Measurements from ENCODE around the gene PPARA. TPM values are rescaled to one million over a fixed set of nuclear protein-coding genes. Genes with fewer than 3 reads are reported as not detected.

PPARA gene
- total RNA-seq, 1 donor, result 22.1 TPM

GRCh38 chr22:46112405-46112804 lies 37.9 kb upstream of the PPARA start:
- no peaks in the 10 kb centered on the region for H3K9me3 ChIP-seq (ENCODE audit: low read depth, low read length)

GRCh38 chr22:46113110-46113909 lies 37.0 kb upstream of the PPARA start:
- H3K27me3 ChIP-seq (ENCODE audit: insufficient read depth, low read length), result no peaks in the 10 kb centered on the region
- H3K36me3 ChIP-seq (ENCODE audit: insufficient read depth, low read length), result peaks cover 77% of the 10 kb centered on the region
- H3K9me3 ChIP-seq (ENCODE audit: low read depth, low read length), result no peaks in the 10 kb centered on the region
- no peak for TF ChIP-seq CTCF (IDR thresholded peaks at IDR 0.05; ENCODE audit: extremely low read depth, low read depth, low read length)
- no peak for DNase-seq (ENCODE audit: insufficient read length, low spot score, missing footprints)
- peaks cover 92% of the 10 kb centered on the region for H4K20me1 ChIP-seq (ENCODE audit: insufficient read depth, low read length)
- peak overlapping the region; percentile 41 for H3K27ac ChIP-seq (ENCODE audit: low read depth, low read length)
- H3K4me1 ChIP-seq (ENCODE audit: insufficient read depth, low read length), result peaks cover 46% of the 10 kb centered on the region
- H2AFZ ChIP-seq (ENCODE audit: low read length), result no peak overlapping the region
- no peak overlapping the region for H3K4me2 ChIP-seq (ENCODE audit: insufficient read depth, low read length)
- peaks cover 41% of the 10 kb centered on the region for H3K79me2 ChIP-seq (ENCODE audit: insufficient read depth, low read length)
- no peak overlapping the region for H3K4me3 ChIP-seq (ENCODE audit: insufficient read depth, low read length)

More at GRCh38 chr22:46112405-46112804, 37.9 kb upstream of the PPARA start:
- peaks cover 48% of the 10 kb centered on the region for H3K4me1 ChIP-seq (ENCODE audit: insufficient read depth, low read length)
- no peak overlapping the region for H3K4me3 ChIP-seq (ENCODE audit: insufficient read depth, low read length)
- H4K20me1 ChIP-seq (ENCODE audit: insufficient read depth, low read length), result peaks cover 92% of the 10 kb centered on the region
- DNase-seq (ENCODE audit: insufficient read length, low spot score, missing footprints), result no peak
- H3K27me3 ChIP-seq (ENCODE audit: insufficient read depth, low read length), result no peaks in the 10 kb centered on the region
- peak overlapping the region; percentile 45 for H3K27ac ChIP-seq (ENCODE audit: low read depth, low read length)
- no peak overlapping the region for H2AFZ ChIP-seq (ENCODE audit: low read length)
- H3K4me2 ChIP-seq (ENCODE audit: insufficient read depth, low read length), result no peak overlapping the region
- TF ChIP-seq CTCF (IDR thresholded peaks at IDR 0.05; ENCODE audit: extremely low read depth, low read depth, low read length), result no peak
- H3K79me2 ChIP-seq (ENCODE audit: insufficient read depth, low read length), result peaks cover 50% of the 10 kb centered on the region
- peaks cover 82% of the 10 kb centered on the region for H3K36me3 ChIP-seq (ENCODE audit: insufficient read depth, low read length)

DNA sequence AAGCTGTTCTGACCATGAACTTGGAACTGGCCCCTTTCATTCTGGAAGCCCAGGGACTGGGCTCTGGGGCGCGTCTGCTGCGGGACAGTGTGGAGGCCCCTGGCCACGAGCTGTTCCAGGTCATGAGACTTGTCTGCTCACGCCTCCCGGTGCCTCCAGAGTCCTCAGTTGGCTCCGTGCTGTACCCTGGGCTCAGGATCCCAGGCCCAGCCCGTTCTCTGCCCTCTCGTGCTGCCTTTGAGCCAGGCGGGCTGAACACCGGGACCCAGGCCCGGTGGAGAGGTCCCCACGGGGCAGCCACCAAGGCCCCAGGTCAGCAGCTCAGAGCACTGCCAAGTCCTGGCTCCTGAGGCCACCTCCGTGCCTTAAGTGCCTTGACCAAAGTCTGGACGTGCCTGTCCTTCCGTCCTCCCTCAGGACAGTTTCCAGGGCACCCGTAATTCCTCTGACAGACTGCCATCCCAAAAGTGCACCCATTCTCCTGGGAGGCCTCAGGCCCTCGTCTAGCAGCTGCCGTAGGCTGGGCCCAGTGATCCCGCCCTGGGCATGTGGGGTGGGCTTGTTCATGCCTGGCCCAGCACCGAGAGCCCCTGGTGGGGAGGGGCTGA lies 36.3 kb upstream of the PPARA start:
- H2AFZ ChIP-seq (ENCODE audit: low read length), result no peak overlapping the region
- peaks cover 71% of the 10 kb centered on the region for H3K36me3 ChIP-seq (ENCODE audit: insufficient read depth, low read length)
- H3K27me3 ChIP-seq (ENCODE audit: insufficient read depth, low read length), result no peaks in the 10 kb centered on the region
- H3K27ac ChIP-seq (ENCODE audit: low read depth, low read length), result peak overlapping the region; percentile 19
- H4K20me1 ChIP-seq (ENCODE audit: insufficient read depth, low read length), result peaks cover 85% of the 10 kb centered on the region
- H3K4me3 ChIP-seq (ENCODE audit: insufficient read depth, low read length), result no peak overlapping the region
- TF ChIP-seq CTCF (IDR thresholded peaks at IDR 0.05; ENCODE audit: extremely low read depth, low read depth, low read length), result no peak
- DNase-seq (ENCODE audit: insufficient read length, low spot score, missing footprints), result no peak
- peaks cover 45% of the 10 kb centered on the region for H3K4me1 ChIP-seq (ENCODE audit: insufficient read depth, low read length)
- H3K79me2 ChIP-seq (ENCODE audit: insufficient read depth, low read length), result peaks cover 34% of the 10 kb centered on the region
- no peak overlapping the region for H3K4me2 ChIP-seq (ENCODE audit: insufficient read depth, low read length)
- H3K9me3 ChIP-seq (ENCODE audit: low read depth, low read length), result no peaks in the 10 kb centered on the region

Measured in osteoblast (primary cell).